ENCODE results near the gene PDP2. TPM values are rescaled to one million over a fixed set of nuclear protein-coding genes. Genes with fewer than 3 reads are reported as not detected.

The PDP2 gene
- total and polyA plus RNA-seq, 9 of the 15 experiments (the other 6 are each of a cell fraction or from before 2014, with no cell fraction given), result 2.5 to 24.3 (median 7.2) TPM

- no TSS peak for BruUV-seq (replicated peaks)
- Histone ChIP-seq H3K9ac (ENCODE audit: insufficient read depth in 1 of 2, low read depth in 2 of 2, low read length in 2 of 2) (0 out of 4 replicates have a peak overlapping the region, but pooled peaks of 1 of the 2 experiments have one; percentile 54), H3K4me1 (replicated peaks in 1 of 2; ENCODE audit: control insufficient read depth in 2 of 2, insufficient read depth in 2 of 2, low read length in 2 of 2) (peaks cover 21 to 48% of the 10 kb centered on the region in 2 experiments), H3K27ac (ENCODE audit: extremely low read depth, low read depth, low read length) (no peak overlapping the region), H4K20me1 (replicated peaks; ENCODE audit: control insufficient read depth, insufficient read depth, low read length) (peaks cover 5% of the 10 kb centered on the region; the same call in 1 of the 2 replicates), H3K27me3 (ENCODE audit: control insufficient read depth in 2 of 2, insufficient read depth in 2 of 2, low read length in 2 of 2) (no peaks in the 10 kb centered on the region), H3K9me3 (replicated peaks; ENCODE audit: control insufficient read depth, insufficient read depth, low read depth, low read length) (no peaks in the 10 kb centered on the region), H3K4me2 (ENCODE audit: insufficient read depth, low read length) (no peak overlapping the region), H3K79me2 (ENCODE audit: control insufficient read depth, insufficient read depth, low read length) (peaks cover 46% of the 10 kb centered on the region), H3K4me3 (no peak overlapping the region), H3K36me3 (ENCODE audit: control insufficient read depth, insufficient read depth, low read length) (peaks cover 28% of the 10 kb centered on the region; the same call in 2 of the 3 replicates), H3K9me1 (ENCODE audit: control insufficient read depth, insufficient read depth, low read length) (peaks cover 4% of the 10 kb centered on the region), H2AFZ (ENCODE audit: low read depth, low read length) (no peak overlapping the region)
- DNase-seq (ENCODE audit: extremely low read depth in 1 of 4, low spot score in 3 of 4) (peak in 1 of 4 experiments; percentile 45), ATAC-seq (no peak), FAIRE-seq (peak; percentile 15)
- ChIA-PET CTCF (ENCODE audit: low intra/inter-chr PET ratio) (no interaction called here), POLR2A (interaction anchor here (0.5 to 2.8 kb wide), 5 partner anchors 11 to 38 kb away, joined by 3 to 11 read pairs (median 4); no protein-coding TSS in a partner anchor)
- in situ Hi-C loops (cut with MboI) (loop anchor here (5.0 kb wide), 1 partner anchor 35 kb away; no protein-coding TSS in a partner anchor), intact Hi-C loops (cut with micrococcal nuclease) (no loop called here)
- WGBS (ENCODE audit: insufficient coverage, low coverage, missing lambda C conversion rate), result 45% methylated on average over 4 of the region's 4 CpGs
- TF ChIP-seq GMEB1 (CRISPR knock-in tag; IDR thresholded peaks at IDR 0.05) (no peak), SRF (CRISPR knock-in tag; IDR thresholded peaks at IDR 0.05) (no peak), EGR1 (conservative IDR thresholded peaks at IDR 0.05) (peak; percentile 60), NFXL1 (CRISPR knock-in tag; IDR thresholded peaks at IDR 0.05) (no peak), SRSF1 (IDR thresholded peaks at IDR 0.05; ENCODE audit: low read depth, low read length) (no peak), ZFPM2 (CRISPR knock-in tag; IDR thresholded peaks at IDR 0.05) (no peak), POLR2AphosphoS5 (IDR thresholded peaks at IDR 0.05; ENCODE audit: control insufficient read depth, insufficient read depth, low read depth, low read length) (no peak), FOXJ2 (tag; IDR thresholded peaks at IDR 0.05) (no peak), KDM1A (IDR thresholded peaks at IDR 0.05) (peak; percentile 42 to 46; a peak in 1 of 4 replicates), RFX1 (IDR thresholded peaks at IDR 0.05) (no peak), BRCA1 (IDR thresholded peaks at IDR 0.05) (no peak), BRCA1 (CRISPR knock-in tag; IDR thresholded peaks at IDR 0.05) (no peak), ARNT (IDR thresholded peaks at IDR 0.05) (no peak), MITF (IDR thresholded peaks at IDR 0.05) (no peak), LEF1 (IDR thresholded peaks at IDR 0.05) (no peak), NR0B1 (IDR thresholded peaks at IDR 0.05; ENCODE audit: partially characterized antibody) (no peak), ZFP36 (IDR thresholded peaks at IDR 0.05; ENCODE audit: low read depth, low read length, partially characterized antibody) (no peak), CBFA2T2 (conservative IDR thresholded peaks at IDR 0.05) (peak; percentile 42), USF1 (CRISPR knock-in tag; IDR thresholded peaks at IDR 0.05) (no peak), ZBTB8A (IDR thresholded peaks at IDR 0.05; ENCODE audit: partially characterized antibody) (no peak)
These were observed 51.8 kb downstream of the PDP2 start for GRCh38 chr16:66932076-66932475.

All from K562 (cell line).